Body of pancreas (tissue), 4 donors: ENCODE results near the gene GLCCI1. TPM values are rescaled to one million over a fixed set of nuclear protein-coding genes. Genes with fewer than 3 reads are reported as not detected.

Experiments
- ATAC-seq: fragments of 150-250 bp; one replicate; pipeline ENCODE4 v1.9.1; 2016
- DNase-seq, 4 donors: peaks; one replicate each; pipeline ENCODE4 v3.0.0-alpha.2; 2019
- H3K27ac ChIP-seq, 4 donors: fragments of 200-600 bp; sonication (generic); 1 replicate in 3 of 4; 2 replicates in 1 of 4; pipeline versions ENCODE4 v1.5.1 to v1.6.1; 2016 to 2019; ENCODE audit warnings: mild to moderate bottlenecking in 1 of 4, mixed read lengths in 1 of 4, moderate library complexity in 1 of 4
- H3K27me3 ChIP-seq, 2 donors: fragments of 200-600 bp; sonication (generic); one replicate each; pipeline ENCODE4 v1.6.0; 2016; ENCODE audit warnings: mild to moderate bottlenecking in 1 of 2
- H3K36me3 ChIP-seq, 2 donors: fragments of 200-600 bp; sonication (generic); replicated peaks in 1 of 2; 2 replicates each; pipeline ENCODE4 v1.5.1; 2016; ENCODE audit warnings: low read depth in 2 of 2; ENCODE audit not compliant: insufficient read depth in 1 of 2
- H3K4me1 ChIP-seq: fragments of 200-600 bp; sonication (generic); one replicate; pipeline ENCODE4 v1.6.0; 2016
- H3K4me3 ChIP-seq, 2 donors: fragments of 200-600 bp; sonication (generic); 1 replicate in 1 of 2; 2 replicates in 1 of 2; pipeline ENCODE4 v1.5.1; 2016 to 2019
- H3K9me3 ChIP-seq, 3 donors: fragments of 200-600 bp; sonication (generic); 1 replicate in 2 of 3; 2 replicates in 1 of 3; pipeline ENCODE4 v1.5.1; 2016
- POLR2A ChIP-seq, 3 donors: fragments of 450-650 bp; IDR thresholded peaks; one replicate each; pipeline ENCODE4 v1.6.1; 2016; ENCODE audit warnings: antibody characterized with exemption in 3 of 3, mild to moderate bottlenecking in 2 of 3
- WGBS, 2 donors: methylation state at CpG; one replicate each; pipeline ENCODE4 v1.1.5; 2017; 5-methylcytosine and 5-hydroxymethylcytosine counted together
- intact Hi-C: fragments of 100-400 bp; cut with DNase I; formaldehyde crosslinking; loops from one replicate; pipeline ENCODE4 v1.15.1; 2023
- total RNA-seq, 2 donors: library from RNA; depleted of rRNA; stranded (reverse); fragments of >200 nt; gene quantifications; one replicate each; pipeline ENCODE4 v1.1.0, GENCODE V29; 2016
- TF ChIP-seq, protein P1 (sequence below), 7 experiments: fragments of 450-650 bp in 4 of 7; fragments of 200-600 bp in 3 of 7; sonication (generic) in 3 of 7; IDR thresholded peaks; one replicate each; pipeline ENCODE4 v1.5.1; 2016 to 2019; ENCODE audit warnings: antibody characterized with exemption in 7 of 7

The GLCCI1 gene
- total RNA-seq, 2 donors from 2014 or later: 5.9 to 8.3 TPM

DNA sequence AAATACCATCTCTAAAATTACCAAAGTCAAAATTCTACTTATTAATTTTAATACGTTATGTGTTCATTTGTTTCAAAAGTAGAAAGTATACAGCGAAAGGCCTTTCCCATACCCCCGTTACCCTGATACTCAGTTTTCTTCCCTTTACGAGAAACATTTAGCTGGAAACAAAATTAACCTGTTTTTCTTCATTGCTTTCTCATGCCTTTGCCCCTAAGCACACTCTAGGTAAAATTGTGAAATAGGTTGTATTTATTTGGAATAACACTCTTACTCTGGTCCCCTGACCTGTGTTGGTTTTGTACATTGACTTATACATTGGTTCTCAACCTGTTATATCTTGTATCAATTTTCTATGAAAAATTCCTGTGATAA lies 47.1 kb downstream of the GLCCI1 start:
- no peak for ATAC-seq

DNA sequence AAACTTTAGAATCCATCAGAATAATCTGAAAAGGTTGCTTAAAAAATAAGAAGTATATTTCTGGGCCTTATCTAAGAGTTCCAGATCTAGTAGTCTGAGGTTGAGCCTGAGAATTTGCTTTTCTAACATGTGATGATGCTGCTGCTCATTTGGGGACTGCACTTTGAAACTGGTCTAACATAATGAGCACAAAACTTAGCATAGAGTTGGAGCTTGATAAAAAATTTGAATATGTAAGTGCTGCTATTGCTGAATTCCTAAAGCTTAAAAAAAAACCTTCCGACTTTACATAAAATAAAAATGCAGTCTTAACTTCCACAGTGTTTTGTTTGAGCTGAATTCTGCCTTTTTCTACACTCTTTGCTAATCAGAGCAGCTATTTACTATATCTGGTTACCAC lies 48.8 kb downstream of the GLCCI1 start:
- 82 to 88% methylated on average over 1 of the region's 1 CpG for WGBS, 2 donors
- TF ChIP-seq, protein P1, sequence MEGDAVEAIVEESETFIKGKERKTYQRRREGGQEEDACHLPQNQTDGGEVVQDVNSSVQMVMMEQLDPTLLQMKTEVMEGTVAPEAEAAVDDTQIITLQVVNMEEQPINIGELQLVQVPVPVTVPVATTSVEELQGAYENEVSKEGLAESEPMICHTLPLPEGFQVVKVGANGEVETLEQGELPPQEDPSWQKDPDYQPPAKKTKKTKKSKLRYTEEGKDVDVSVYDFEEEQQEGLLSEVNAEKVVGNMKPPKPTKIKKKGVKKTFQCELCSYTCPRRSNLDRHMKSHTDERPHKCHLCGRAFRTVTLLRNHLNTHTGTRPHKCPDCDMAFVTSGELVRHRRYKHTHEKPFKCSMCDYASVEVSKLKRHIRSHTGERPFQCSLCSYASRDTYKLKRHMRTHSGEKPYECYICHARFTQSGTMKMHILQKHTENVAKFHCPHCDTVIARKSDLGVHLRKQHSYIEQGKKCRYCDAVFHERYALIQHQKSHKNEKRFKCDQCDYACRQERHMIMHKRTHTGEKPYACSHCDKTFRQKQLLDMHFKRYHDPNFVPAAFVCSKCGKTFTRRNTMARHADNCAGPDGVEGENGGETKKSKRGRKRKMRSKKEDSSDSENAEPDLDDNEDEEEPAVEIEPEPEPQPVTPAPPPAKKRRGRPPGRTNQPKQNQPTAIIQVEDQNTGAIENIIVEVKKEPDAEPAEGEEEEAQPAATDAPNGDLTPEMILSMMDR (IDR thresholded peaks at IDR 0.05): no peak
- no peak for TF ChIP-seq POLR2A (IDR thresholded peaks at IDR 0.05)
- ATAC-seq: no peak

More for the DNA sequence above, 47.1 kb downstream of the GLCCI1 start:
- no peaks in the 10 kb centered on the region for H3K9me3 ChIP-seq
- H3K36me3 ChIP-seq: no peaks in the 10 kb centered on the region
- H3K4me1 ChIP-seq: peaks cover 10% of the 10 kb centered on the region
- no peak for DNase-seq
- no peak overlapping the region for H3K27ac ChIP-seq
- no peaks in the 10 kb centered on the region for H3K27me3 ChIP-seq
- WGBS, 2 donors: 95 to 96% methylated on average over 4 of the region's 4 CpGs
- intact Hi-C loops: no loop called here
- no peak overlapping the region for H3K4me3 ChIP-seq
- TF ChIP-seq, protein P1 (IDR thresholded peaks at IDR 0.05): no peak
- no peak for TF ChIP-seq POLR2A (IDR thresholded peaks at IDR 0.05)

DNA sequence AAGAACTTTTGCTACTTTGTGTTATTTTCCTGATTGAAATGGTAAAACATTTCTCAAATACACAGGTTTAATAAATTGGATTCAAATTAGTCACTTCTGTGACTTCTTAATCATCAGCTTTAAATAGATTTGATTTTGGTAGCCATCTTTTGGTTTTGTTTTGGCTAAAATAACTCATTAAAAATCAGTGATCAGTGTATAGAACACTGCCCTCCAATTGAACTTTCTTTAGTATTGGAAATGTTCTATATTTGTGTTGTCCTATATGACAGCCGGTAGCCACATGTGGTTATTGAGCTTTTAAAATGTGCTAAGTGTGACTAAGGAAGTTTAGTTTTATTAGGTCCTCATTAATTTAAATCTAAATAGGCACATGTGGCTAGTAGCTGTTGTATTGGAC lies 50.4 kb downstream of the GLCCI1 start:
- Histone ChIP-seq H3K4me3 (no peak overlapping the region), H3K9me3 (no peaks in the 10 kb centered on the region), H3K27me3 (no peaks in the 10 kb centered on the region), H3K27ac (no peak overlapping the region), H3K4me1 (peaks cover 6% of the 10 kb centered on the region), H3K36me3 (no peaks in the 10 kb centered on the region)
- intact Hi-C loops: no loop called here
- WGBS, 2 donors: 88 to 90% methylated on average over 1 of the region's 1 CpG
- DNase-seq (no peak), ATAC-seq (no peak)
- no peak for TF ChIP-seq POLR2A (IDR thresholded peaks at IDR 0.05)
- TF ChIP-seq, protein P1 (IDR thresholded peaks at IDR 0.05): no peak

More for the DNA sequence above, 48.8 kb downstream of the GLCCI1 start:
- intact Hi-C loops: no loop called here
- H3K36me3 ChIP-seq: no peaks in the 10 kb centered on the region
- no peak for DNase-seq
- no peak overlapping the region for H3K4me3 ChIP-seq
- no peaks in the 10 kb centered on the region for H3K27me3 ChIP-seq
- no peaks in the 10 kb centered on the region for H3K9me3 ChIP-seq
- peaks cover 10% of the 10 kb centered on the region for H3K4me1 ChIP-seq
- no peak overlapping the region for H3K27ac ChIP-seq

DNA sequence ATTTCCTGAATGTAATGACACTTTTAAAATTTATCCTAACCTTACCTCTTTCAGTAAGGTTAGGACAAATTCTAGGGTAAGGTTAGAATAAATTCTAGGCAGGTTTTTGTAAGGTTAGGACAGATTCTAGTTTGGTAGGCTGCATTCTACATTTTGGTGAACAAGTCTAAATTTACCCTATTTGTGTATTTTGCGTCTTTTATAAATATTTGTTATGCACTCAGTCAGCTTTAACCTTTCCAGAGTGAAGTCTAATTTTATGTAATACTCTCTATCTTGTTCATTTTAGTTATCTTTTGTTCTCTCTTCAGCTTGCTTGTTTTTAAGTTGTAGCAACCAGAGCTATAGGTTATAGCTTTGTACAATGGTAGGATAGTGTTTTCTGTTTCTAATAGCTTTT lies 54.0 kb downstream of the GLCCI1 start:
- TF ChIP-seq POLR2A (IDR thresholded peaks at IDR 0.05): no peak
- TF ChIP-seq, protein P1 (IDR thresholded peaks at IDR 0.05): no peak
- intact Hi-C loops: no loop called here
- ATAC-seq: no peak
- WGBS, 2 donors: 40 to 71% methylated on average over 1 of the region's 1 CpG
- H3K4me3 ChIP-seq: no peak overlapping the region
- no peak for DNase-seq
- no peak overlapping the region for H3K27ac ChIP-seq
- no peaks in the 10 kb centered on the region for H3K36me3 ChIP-seq
- H3K9me3 ChIP-seq: peaks cover 0 to 4% (median 0%) of the 10 kb centered on the region in 3 donors
- no peaks in the 10 kb centered on the region for H3K27me3 ChIP-seq
- no peaks in the 10 kb centered on the region for H3K4me1 ChIP-seq

DNA sequence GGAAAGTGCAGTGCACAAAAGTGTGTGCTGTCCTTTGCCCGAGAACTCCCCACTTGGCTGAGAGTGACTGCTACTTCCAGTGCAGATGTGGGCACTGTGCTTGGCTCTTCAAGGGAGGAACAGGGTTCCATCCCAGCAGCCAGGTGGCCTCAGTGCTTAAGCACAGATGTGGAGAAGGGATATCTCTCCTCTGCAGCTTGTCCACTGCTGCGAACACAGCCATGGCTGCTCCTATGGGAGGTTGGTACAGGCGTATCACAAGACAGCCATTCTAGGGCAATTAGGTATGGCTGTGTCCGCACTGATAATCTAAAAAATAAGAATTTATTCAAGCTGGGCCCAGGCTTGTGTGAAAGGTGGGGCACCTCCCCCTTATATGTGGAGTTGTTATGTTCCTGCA lies 66.6 kb downstream of the GLCCI1 start:
- H3K4me3 ChIP-seq: no peak overlapping the region
- ATAC-seq (no peak), DNase-seq (no peak)
- H3K36me3 ChIP-seq: no peaks in the 10 kb centered on the region
- no peaks in the 10 kb centered on the region for H3K9me3 ChIP-seq
- WGBS, 2 donors: 90 to 91% methylated on average over 4 of the region's 4 CpGs
- no peak overlapping the region for H3K27ac ChIP-seq
- intact Hi-C loops: no loop called here
- no peak for TF ChIP-seq POLR2A (IDR thresholded peaks at IDR 0.05)
- TF ChIP-seq, protein P1 (IDR thresholded peaks at IDR 0.05): no peak
- no peaks in the 10 kb centered on the region for H3K4me1 ChIP-seq
- H3K27me3 ChIP-seq: no peaks in the 10 kb centered on the region
